Measurements from ENCODE around the gene DACH1. TPM values are rescaled to one million over a fixed set of nuclear protein-coding genes. Genes with fewer than 3 reads are reported as not detected.

Gene DACH1
- total and polyA plus RNA-seq, 12 donors = 3.6 to 20.0 (median 8.8) TPM

DNA sequence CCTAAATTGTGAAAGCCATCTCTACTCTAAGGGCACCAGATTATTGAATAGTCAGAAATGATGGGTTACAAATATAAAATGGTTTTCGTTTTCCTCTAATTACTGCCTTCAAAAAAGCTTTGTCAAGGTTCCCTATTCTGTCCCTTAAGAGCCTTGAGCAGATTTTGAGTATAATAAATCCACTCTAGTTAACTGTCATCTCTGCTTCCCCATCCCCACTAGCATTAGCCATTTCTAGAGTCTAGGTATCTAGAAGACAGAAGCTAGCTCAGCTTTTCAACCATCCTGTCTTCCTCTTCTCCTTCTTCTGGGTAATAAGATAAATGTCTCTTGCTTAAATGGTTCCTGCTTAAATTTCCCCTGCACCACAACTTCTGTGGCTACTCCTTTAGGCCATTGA, 290.4 kb downstream of the DACH1 start:
- H3K9me3 ChIP-seq (replicated peaks in 1 of 3) = no peaks in the 10 kb centered on the region
- H3K4me3 ChIP-seq = no peak overlapping the region
- intact Hi-C loops (cut with DNase I) = no loop called here
- no peak for DNase-seq
- no peaks in the 10 kb centered on the region for H3K4me1 ChIP-seq (replicated peaks in 1 of 2)
- no peaks in the 10 kb centered on the region for H3K27me3 ChIP-seq
- no peaks in the 10 kb centered on the region for H3K36me3 ChIP-seq (replicated peaks in 1 of 2)
- 63 to 74% (median 68%) methylated on average over 1 of the region's 1 CpG for WGBS, 4 donors
- TF ChIP-seq CTCF (IDR thresholded peaks at IDR 0.05) (no peak), POLR2A (IDR thresholded peaks at IDR 0.05) (no peak)
- no peak overlapping the region for H3K27ac ChIP-seq

- Histone ChIP-seq H3K36me3 (replicated peaks in 1 of 2) (no peaks in the 10 kb centered on the region), H3K27ac (no peak overlapping the region), H3K9me3 (replicated peaks in 1 of 3) (no peaks in the 10 kb centered on the region), H3K4me3 (no peak overlapping the region), H3K4me1 (replicated peaks in 1 of 2) (no peaks in the 10 kb centered on the region), H3K27me3 (no peaks in the 10 kb centered on the region)
- WGBS, 4 donors = 86 to 91% (median 88%) methylated on average over 4 of the region's 4 CpGs
- TF ChIP-seq CTCF (IDR thresholded peaks at IDR 0.05) = no peak
- no peak for TF ChIP-seq POLR2A (IDR thresholded peaks at IDR 0.05)
- no peak for DNase-seq
- intact Hi-C loops (cut with DNase I) = no loop called here
Measured at GRCh38 chr13:71546881-71547280, 320.1 kb downstream of the DACH1 start.

DNA sequence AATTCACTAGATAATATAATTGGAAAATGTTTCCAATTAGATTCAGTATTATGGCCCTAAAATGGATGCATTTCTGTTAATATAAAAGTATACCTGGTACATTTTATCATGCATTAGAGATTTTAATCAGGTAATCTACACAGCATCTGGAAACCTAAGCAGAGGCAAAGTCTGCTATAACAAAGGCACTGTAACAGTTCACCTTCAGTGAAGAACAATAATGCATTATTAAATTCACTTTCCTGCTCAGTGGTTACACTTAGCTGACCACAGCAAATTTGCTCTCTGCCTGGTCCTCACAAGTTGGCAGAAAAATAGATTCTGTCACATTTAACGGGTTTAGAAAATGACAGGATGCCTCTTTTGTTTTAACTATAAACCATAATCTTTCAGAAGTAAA, 326.9 kb downstream of the DACH1 start:
- Histone ChIP-seq H3K9me3 (replicated peaks in 1 of 3) (peaks cover 0 to 9% (median 0%) of the 10 kb centered on the region in 3 donors), H3K27ac (no peak overlapping the region), H3K4me3 (no peak overlapping the region), H3K27me3 (no peaks in the 10 kb centered on the region), H3K36me3 (replicated peaks in 1 of 2) (no peaks in the 10 kb centered on the region), H3K4me1 (replicated peaks in 1 of 2) (no peaks in the 10 kb centered on the region)
- TF ChIP-seq POLR2A (IDR thresholded peaks at IDR 0.05) (no peak), CTCF (IDR thresholded peaks at IDR 0.05) (no peak)
- intact Hi-C loops (cut with DNase I) = no loop called here
- DNase-seq = no peak
- WGBS, 4 donors = 75 to 88% (median 79%) methylated on average over 1 of the region's 1 CpG

- no peaks in the 10 kb centered on the region for H3K4me1 ChIP-seq (replicated peaks in 1 of 2)
- DNase-seq = no peak
- peaks cover 0 to 8% (median 0%) of the 10 kb centered on the region in 3 donors for H3K9me3 ChIP-seq (replicated peaks in 1 of 3)
- 93 to 96% (median 94%) methylated on average over 2 of the region's 2 CpGs for WGBS, 4 donors
- no peak overlapping the region for H3K4me3 ChIP-seq
- H3K27me3 ChIP-seq = no peaks in the 10 kb centered on the region
- no peaks in the 10 kb centered on the region for H3K36me3 ChIP-seq (replicated peaks in 1 of 2)
- TF ChIP-seq POLR2A (IDR thresholded peaks at IDR 0.05) (no peak), CTCF (IDR thresholded peaks at IDR 0.05) (no peak)
- H3K27ac ChIP-seq = no peak overlapping the region
- intact Hi-C loops (cut with DNase I) = no loop called here
Measured at GRCh38 chr13:71536201-71536600, 330.8 kb downstream of the DACH1 start.
